Measurements from ENCODE around the gene MRPL36.

- TF ChIP-seq, protein P1, sequence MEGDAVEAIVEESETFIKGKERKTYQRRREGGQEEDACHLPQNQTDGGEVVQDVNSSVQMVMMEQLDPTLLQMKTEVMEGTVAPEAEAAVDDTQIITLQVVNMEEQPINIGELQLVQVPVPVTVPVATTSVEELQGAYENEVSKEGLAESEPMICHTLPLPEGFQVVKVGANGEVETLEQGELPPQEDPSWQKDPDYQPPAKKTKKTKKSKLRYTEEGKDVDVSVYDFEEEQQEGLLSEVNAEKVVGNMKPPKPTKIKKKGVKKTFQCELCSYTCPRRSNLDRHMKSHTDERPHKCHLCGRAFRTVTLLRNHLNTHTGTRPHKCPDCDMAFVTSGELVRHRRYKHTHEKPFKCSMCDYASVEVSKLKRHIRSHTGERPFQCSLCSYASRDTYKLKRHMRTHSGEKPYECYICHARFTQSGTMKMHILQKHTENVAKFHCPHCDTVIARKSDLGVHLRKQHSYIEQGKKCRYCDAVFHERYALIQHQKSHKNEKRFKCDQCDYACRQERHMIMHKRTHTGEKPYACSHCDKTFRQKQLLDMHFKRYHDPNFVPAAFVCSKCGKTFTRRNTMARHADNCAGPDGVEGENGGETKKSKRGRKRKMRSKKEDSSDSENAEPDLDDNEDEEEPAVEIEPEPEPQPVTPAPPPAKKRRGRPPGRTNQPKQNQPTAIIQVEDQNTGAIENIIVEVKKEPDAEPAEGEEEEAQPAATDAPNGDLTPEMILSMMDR (IDR thresholded peaks at IDR 0.05): no peak
- TF ChIP-seq TCF7L2 (IDR thresholded peaks at IDR 0.05; ENCODE audit: low read depth, low read length): no peak
- TF ChIP-seq POLR2AphosphoS5 (IDR thresholded peaks at IDR 0.05; ENCODE audit: low read depth, low read length): no peak
- TF ChIP-seq SIN3A (IDR thresholded peaks at IDR 0.05; ENCODE audit: borderline replicate concordance, insufficient read depth, low read depth, low read length): no peak
These were observed 6.3 kb downstream of the MRPL36 start for GRCh38 chr5:1793301-1793740.
